PC-9 (cell line): ENCODE measurements around the gene CACNA1S. TPM values are rescaled to one million over a fixed set of nuclear protein-coding genes. Genes with fewer than 3 reads are reported as not detected.

Experiments used
- BruUV-seq: library from RNA; stranded (reverse); fragments of 400-500 nt; replicated peaks from 2 replicates; lab custom pipeline; 2021; lab: Mats Ljungman, UMichigan
- CTCF ChIA-PET: fragments of 300-600 bp; sonication (Branson Sonifier 250); formaldehyde crosslinking; loops from one replicate; lab custom pipeline; 2022; ENCODE audit warnings: antibody characterized with exemption; lab: Charles Lee
- POLR2A ChIA-PET: fragments of 300-600 bp; sonication (Branson Sonifier 250); formaldehyde crosslinking; loops from one replicate; lab custom pipeline; 2022; ENCODE audit warnings: antibody characterized with exemption; ENCODE audit not compliant: unreplicated experiment; lab: Charles Lee
- DNase-seq, 2 experiments: peaks; one replicate each; pipeline versions ENCODE4 v3.0.0 to v3.0.0-alpha.2; 2015 to 2022; ENCODE audit warnings: mixed read lengths in 1 of 2
- H2AFZ ChIP-seq: fragments of 200-600 bp; sonication (generic); 2 replicates; pipeline ENCODE4 v1.8.1; 2017; ENCODE audit warnings: antibody characterized with exemption
- H3F3A ChIP-seq: fragments of 200-600 bp; sonication (generic); 2 replicates; pipeline ENCODE4 v1.8.1; 2017; ENCODE audit warnings: antibody characterized with exemption, mild to moderate bottlenecking, low read depth; ENCODE audit not compliant: insufficient read depth
- H3K27ac ChIP-seq: fragments of 200-600 bp; sonication (generic); 2 replicates; pipeline ENCODE4 v1.6.1; 2016; ENCODE audit warnings: mixed run types
- H3K27me3 ChIP-seq: fragments of 200-600 bp; sonication (generic); 2 replicates; pipeline ENCODE4 v1.6.1; 2016; ENCODE audit warnings: low read depth, mixed run types; ENCODE audit not compliant: insufficient read depth
- H3K36me3 ChIP-seq: fragments of 200-600 bp; sonication (generic); 2 replicates; pipeline ENCODE4 v1.6.1; 2016; ENCODE audit warnings: low read depth, mixed run types
- H3K4me1 ChIP-seq: fragments of 200-600 bp; sonication (generic); replicated peaks from 2 replicates; pipeline ENCODE4 v1.6.1; 2016; ENCODE audit warnings: mixed run types; ENCODE audit not compliant: insufficient read depth
- H3K4me2 ChIP-seq: fragments of 200-600 bp; sonication (generic); 2 replicates; pipeline ENCODE4 v1.6.1; 2017; ENCODE audit warnings: mixed run types
- H3K4me3 ChIP-seq: fragments of 200-600 bp; sonication (generic); 2 replicates; pipeline ENCODE4 v1.6.1; 2016; ENCODE audit warnings: mixed run types
- H3K79me2 ChIP-seq: fragments of 200-600 bp; sonication (generic); 2 replicates; pipeline ENCODE4 v1.6.1; 2017; ENCODE audit warnings: low read depth, mixed run types
- H3K9me2 ChIP-seq: fragments of 200-600 bp; sonication (generic); 2 replicates; pipeline ENCODE4 v1.8.1; 2017; ENCODE audit warnings: mild to moderate bottlenecking; ENCODE audit not compliant: insufficient read depth
- H3K9me3 ChIP-seq: fragments of 200-600 bp; sonication (generic); 2 replicates; pipeline ENCODE4 v1.8.1; 2016; ENCODE audit warnings: low read depth; ENCODE audit not compliant: insufficient read depth
- H4K20me1 ChIP-seq: fragments of 200-600 bp; sonication (generic); 2 replicates; pipeline ENCODE4 v1.8.1; 2017; ENCODE audit not compliant: insufficient read depth
- EZH2 ChIP-seq: fragments of 200-600 bp; sonication (generic); IDR thresholded peaks from 2 replicates; pipeline ENCODE4 v1.8.0; 2017; ENCODE audit warnings: antibody characterized with exemption, low read depth
- intact Hi-C: fragments of 100-400 bp; cut with micrococcal nuclease; formaldehyde crosslinking; loops from one replicate; pipeline ENCODE4 v1.10.0; 2022; ENCODE audit not compliant: unreplicated experiment
- total RNA-seq: library from RNA; stranded (reverse); gene quantifications from 2 replicates; pipeline ENCODE4 v1.2.3, GENCODE V29; 2021
- TF ChIP-seq, protein P1 (sequence below): fragments of 200-600 bp; sonication (generic); conservative IDR thresholded peaks from 2 replicates; pipeline ENCODE4 v1.6.1; 2017; ENCODE audit warnings: mixed run types, antibody characterized with exemption, mild to moderate bottlenecking, moderate library complexity

CACNA1S gene
- total RNA-seq, 1 experiment from 2014 or later = not detected

DNA sequence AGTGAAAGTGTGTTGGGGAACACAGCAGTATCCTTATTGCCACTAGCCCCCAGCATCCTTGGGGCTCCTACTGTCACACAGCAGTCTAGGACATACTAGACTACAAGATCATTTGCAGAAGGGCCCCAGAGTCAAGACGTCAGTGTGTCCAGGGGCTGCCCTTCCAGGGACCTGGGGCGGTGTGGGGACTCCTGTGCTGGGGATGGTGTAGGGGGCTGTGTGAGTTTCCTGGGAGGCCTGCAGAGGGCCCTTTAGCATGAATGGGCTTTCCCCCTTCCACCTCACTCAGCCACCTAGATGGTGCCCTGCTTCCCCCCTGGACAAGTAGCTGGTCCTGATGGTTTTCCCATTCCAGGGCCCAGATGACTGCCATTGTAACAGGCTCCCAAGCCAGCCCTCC, 71.2 kb downstream of the CACNA1S start:
- ChIA-PET POLR2A (no interaction called here), CTCF (interaction anchor here (0.7 to 2.2 kb wide), 2 partner anchors 30 to 68 kb away, joined by 6 to 8 read pairs; no protein-coding TSS in a partner anchor)
- H3K4me1 ChIP-seq = no peaks in the 10 kb centered on the region
- intact Hi-C loops = loop anchor here (5.0 kb wide), 1 partner anchor 71 kb away; the partner anchor contains the start of gene CACNA1S
- H3K36me3 ChIP-seq = no peaks in the 10 kb centered on the region
- H2AFZ ChIP-seq = no peak overlapping the region
- BruUV-seq = no TSS peak
- no peaks in the 10 kb centered on the region for H4K20me1 ChIP-seq
- TF ChIP-seq EZH2 = no peak
- TF ChIP-seq, protein P1, sequence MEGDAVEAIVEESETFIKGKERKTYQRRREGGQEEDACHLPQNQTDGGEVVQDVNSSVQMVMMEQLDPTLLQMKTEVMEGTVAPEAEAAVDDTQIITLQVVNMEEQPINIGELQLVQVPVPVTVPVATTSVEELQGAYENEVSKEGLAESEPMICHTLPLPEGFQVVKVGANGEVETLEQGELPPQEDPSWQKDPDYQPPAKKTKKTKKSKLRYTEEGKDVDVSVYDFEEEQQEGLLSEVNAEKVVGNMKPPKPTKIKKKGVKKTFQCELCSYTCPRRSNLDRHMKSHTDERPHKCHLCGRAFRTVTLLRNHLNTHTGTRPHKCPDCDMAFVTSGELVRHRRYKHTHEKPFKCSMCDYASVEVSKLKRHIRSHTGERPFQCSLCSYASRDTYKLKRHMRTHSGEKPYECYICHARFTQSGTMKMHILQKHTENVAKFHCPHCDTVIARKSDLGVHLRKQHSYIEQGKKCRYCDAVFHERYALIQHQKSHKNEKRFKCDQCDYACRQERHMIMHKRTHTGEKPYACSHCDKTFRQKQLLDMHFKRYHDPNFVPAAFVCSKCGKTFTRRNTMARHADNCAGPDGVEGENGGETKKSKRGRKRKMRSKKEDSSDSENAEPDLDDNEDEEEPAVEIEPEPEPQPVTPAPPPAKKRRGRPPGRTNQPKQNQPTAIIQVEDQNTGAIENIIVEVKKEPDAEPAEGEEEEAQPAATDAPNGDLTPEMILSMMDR = no peak
- H3K27ac ChIP-seq = no peak overlapping the region
- no peak overlapping the region for H3K4me2 ChIP-seq
- H3K79me2 ChIP-seq = no peaks in the 10 kb centered on the region
- no peaks in the 10 kb centered on the region; the same call in 1 of the 2 replicates for H3K27me3 ChIP-seq
- H3K4me3 ChIP-seq = no peak overlapping the region
- peak in 1 of 2 experiments; percentile 26 for DNase-seq
- no peaks in the 10 kb centered on the region for H3K9me2 ChIP-seq
- H3K9me3 ChIP-seq = no peaks in the 10 kb centered on the region
- no peaks in the 10 kb centered on the region for H3F3A ChIP-seq

DNA sequence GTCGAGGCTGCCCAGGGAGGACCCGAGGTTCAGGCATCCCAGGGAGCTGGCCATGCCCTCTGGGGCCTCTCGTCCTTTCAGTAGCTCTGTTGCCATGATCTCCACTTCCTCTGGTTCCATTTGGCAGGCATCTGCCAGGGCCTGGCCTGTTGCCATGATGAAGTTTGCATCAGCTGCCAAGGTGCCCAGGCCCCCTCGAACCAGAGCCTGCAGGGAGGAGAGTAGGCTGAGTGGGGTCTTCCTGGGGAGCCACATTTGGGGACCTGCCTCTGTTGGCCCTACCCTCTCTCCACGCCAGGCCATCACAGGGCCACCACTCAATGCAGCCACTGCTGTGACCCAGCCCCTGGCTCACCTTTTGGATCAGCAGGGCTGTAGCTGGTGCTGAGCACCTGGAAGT, 72.3 kb downstream of the CACNA1S start:
- no peak for TF ChIP-seq EZH2
- TF ChIP-seq, protein P1 = no peak
- H3K79me2 ChIP-seq = no peaks in the 10 kb centered on the region
- H3K27ac ChIP-seq = no peak overlapping the region
- H3K9me2 ChIP-seq = no peaks in the 10 kb centered on the region
- ChIA-PET CTCF (no interaction called here), POLR2A (no interaction called here)
- no peaks in the 10 kb centered on the region for H3K9me3 ChIP-seq
- no peaks in the 10 kb centered on the region for H3F3A ChIP-seq
- no peak overlapping the region for H2AFZ ChIP-seq
- no peak overlapping the region for H3K4me3 ChIP-seq
- DNase-seq = no peak
- no peaks in the 10 kb centered on the region for H4K20me1 ChIP-seq
- no peaks in the 10 kb centered on the region; the same call in 1 of the 2 replicates for H3K27me3 ChIP-seq
- no peaks in the 10 kb centered on the region for H3K36me3 ChIP-seq
- H3K4me2 ChIP-seq = no peak overlapping the region
- no peaks in the 10 kb centered on the region for H3K4me1 ChIP-seq
- intact Hi-C loops = loop anchor here (5.0 kb wide), 1 partner anchor 72 kb away; the partner anchor contains the start of gene CACNA1S
- no TSS peak for BruUV-seq

DNA sequence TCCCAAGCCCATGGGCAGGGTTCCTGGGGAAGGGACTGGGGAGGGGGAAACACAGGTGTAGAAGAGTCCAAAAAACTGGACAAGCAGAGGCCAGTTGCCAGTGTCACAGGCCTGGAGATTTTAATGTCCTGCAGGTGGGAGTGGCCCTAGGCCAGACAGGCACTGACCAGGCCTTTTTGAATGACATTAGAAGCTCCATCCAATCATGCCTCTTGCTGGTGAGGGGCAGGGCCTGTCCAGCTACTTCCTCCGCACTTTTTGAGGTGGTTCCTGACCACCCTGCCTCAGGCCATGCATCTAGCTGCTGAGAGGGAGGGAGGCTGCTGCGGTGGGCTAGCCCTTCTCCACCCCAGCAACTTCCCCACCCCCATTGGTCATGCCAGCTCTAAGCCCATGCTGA, 72.8 kb downstream of the CACNA1S start:
- H4K20me1 ChIP-seq = no peaks in the 10 kb centered on the region
- no TSS peak for BruUV-seq
- DNase-seq = no peak
- CTCF ChIA-PET = no interaction called here
- H2AFZ ChIP-seq = no peak overlapping the region
- H3K4me1 ChIP-seq = no peaks in the 10 kb centered on the region
- no peak overlapping the region for H3K4me3 ChIP-seq
- H3K79me2 ChIP-seq = no peaks in the 10 kb centered on the region
- intact Hi-C loops = no loop called here
- no peak overlapping the region for H3K4me2 ChIP-seq
- H3K27ac ChIP-seq = no peak overlapping the region
- H3K9me2 ChIP-seq = no peaks in the 10 kb centered on the region
- TF ChIP-seq, protein P1 = no peak
- no peak for TF ChIP-seq EZH2
- H3K27me3 ChIP-seq = no peaks in the 10 kb centered on the region; the same call in 1 of the 2 replicates
- H3K9me3 ChIP-seq = no peaks in the 10 kb centered on the region
- H3F3A ChIP-seq = no peaks in the 10 kb centered on the region
- no peaks in the 10 kb centered on the region for H3K36me3 ChIP-seq
- POLR2A ChIA-PET = no interaction called here
